Stomach (tissue), 4 donors: ENCODE data around the gene FAM163B.

Source experiments
- CTCF ChIP-seq, 7 experiments: fragments of 450-650 bp in 4 of 7; fragments of 200-600 bp in 3 of 7; sonication (generic) in 3 of 7; IDR thresholded peaks; one replicate each; pipeline ENCODE4 v1.5.1; 2016 to 2019; ENCODE audit warnings: antibody characterized with exemption in 7 of 7, control low read depth in 2 of 7, mild to moderate bottlenecking in 1 of 7
- EP300 ChIP-seq: sonication (generic); formaldehyde crosslinking; IDR thresholded peaks from one replicate; pipeline ENCODE4 v1.6.1; 2017; ENCODE audit warnings: antibody characterized with exemption
- POLR2A ChIP-seq, 4 donors: fragments of 450-650 bp; IDR thresholded peaks; one replicate each; pipeline ENCODE4 v1.6.1; 2016; ENCODE audit warnings: antibody characterized with exemption in 4 of 4, control low read depth in 2 of 4, mild to moderate bottlenecking in 1 of 4, moderate library complexity in 1 of 4
- POLR2AphosphoS5 ChIP-seq, 3 donors: sonication (generic); formaldehyde crosslinking; IDR thresholded peaks; one replicate each; pipeline ENCODE4 v1.6.1; 2016; ENCODE audit warnings: antibody characterized with exemption in 3 of 3

- TF ChIP-seq CTCF (IDR thresholded peaks at IDR 0.05): no peak
- no peak for TF ChIP-seq POLR2AphosphoS5 (IDR thresholded peaks at IDR 0.05)
- no peak for TF ChIP-seq EP300
- TF ChIP-seq POLR2A (IDR thresholded peaks at IDR 0.05): no peak
These were observed 28.4 kb upstream of the FAM163B start for GRCh38 chr9:133637451-133638055.
